ENCODE results near the gene FN3KRP.

GRCh38 chr17:82705756-82706155 lies 10.8 kb upstream of the FN3KRP start:
- no peak for TF ChIP-seq POLR2A (IDR thresholded peaks at IDR 0.05)
- no peak for TF ChIP-seq CTCF (IDR thresholded peaks at IDR 0.05)
